ENCODE results near the gene RBM14. TPM values are rescaled to one million over a fixed set of nuclear protein-coding genes. Genes with fewer than 3 reads are reported as not detected.

The RBM14 gene
- total and polyA plus RNA-seq, 10 of the 15 experiments (the other 5 are each of a cell fraction or from before 2014, with no cell fraction given): 5.4 to 140 (median 44.5) TPM

GRCh38 chr11:66674964-66675602 lies 58.7 kb downstream of the RBM14 start:
- in situ Hi-C loops (cut with MboI) (no loop called here), intact Hi-C loops (cut with micrococcal nuclease; ENCODE audit: unreplicated experiment) (loop anchor here (5.0 to 10.0 kb wide), 2 partner anchors 83 to 240 kb away; partner anchors contain the start of genes CCDC87, CCS and MRPL11)
- 0 out of 4 replicates have a peak, but pooled peaks cover 0 to 3% of the 10 kb centered on the region in 2 experiments for H3K36me3 ChIP-seq (ENCODE audit: control insufficient read depth in 2 of 2, insufficient read depth in 2 of 2, low read length in 1 of 2)
- peaks cover 9% of the 10 kb centered on the region for H3K4me1 ChIP-seq (ENCODE audit: control insufficient read depth, insufficient read depth, low read length)
- ChIA-PET CTCF (interaction anchor here (0.6 to 2.1 kb wide), 6 partner anchors 48 to 289 kb away, joined by 3 to 6 read pairs (median 3); no protein-coding TSS in a partner anchor), POLR2A (interaction anchor here (0.7 kb wide), 1 partner anchor 203 kb away, joined by 3 read pairs; no protein-coding TSS in a partner anchor), SMC1A (ENCODE audit: uncharacterized antibody, unreplicated experiment) (interaction anchor here (0.8 to 1.9 kb wide), 7 partner anchors 10 to 97 kb away, joined by 3 to 6 read pairs (median 3); partner anchors contain the start of gene RBM4), RAD21 (ENCODE audit: unreplicated experiment) (interaction anchor here (1.2 to 1.4 kb wide), 2 partner anchors 37 to 56 kb away, joined by 3 to 5 read pairs; partner anchors contain the start of gene RBM4)
- H3K27me3 ChIP-seq (replicated peaks in 1 of 2; ENCODE audit: control insufficient read depth in 2 of 2, insufficient read depth in 2 of 2, low read length in 1 of 2): no peaks in the 10 kb centered on the region
- no peak for FAIRE-seq
- H3K9ac ChIP-seq (ENCODE audit: control insufficient read depth, insufficient read depth, low read length): no peak overlapping the region
- ATAC-seq: no peak
- no peaks in the 10 kb centered on the region for H3K9me3 ChIP-seq (replicated peaks; ENCODE audit: control insufficient read depth, insufficient read depth, low read length)
- WGBS (ENCODE audit: insufficient coverage, insufficient replicate concordance, low lambda C conversion rate, missing lambda C conversion rate): 70% methylated on average over 2 of the region's 2 CpGs
- no peak overlapping the region for H3K27ac ChIP-seq (ENCODE audit: control insufficient read depth, insufficient read depth)
- H3K79me2 ChIP-seq (ENCODE audit: control insufficient read depth, insufficient read depth, low read length): peaks cover 25% of the 10 kb centered on the region
- H2AFZ ChIP-seq (ENCODE audit: control insufficient read depth, low read depth, low read length): no peak overlapping the region
- no TSS peak for BruUV-seq (replicated peaks)
- peak overlapping the region; percentile 1; the same call in 1 of the 2 replicates for H3K4me3 ChIP-seq
- DNase-seq (ENCODE audit: low read depth, low spot score): no peak
- H3K4me2 ChIP-seq (ENCODE audit: control insufficient read depth, insufficient read depth): peak overlapping the region; percentile 15
- H4K20me1 ChIP-seq (ENCODE audit: control insufficient read depth, insufficient read depth): no peaks in the 10 kb centered on the region
- TF ChIP-seq SREBF2 (IDR thresholded peaks at IDR 0.05; ENCODE audit: low read length) (no peak), CBX3 (IDR thresholded peaks at IDR 0.05; ENCODE audit: borderline replicate concordance, low read depth) (no peak), DPF2 (IDR thresholded peaks at IDR 0.05) (no peak), PRDM15 (CRISPR knock-in tag; IDR thresholded peaks at IDR 0.05) (no peak), ZBTB11 (CRISPR knock-in tag; IDR thresholded peaks at IDR 0.05) (no peak), RUNX3 (IDR thresholded peaks at IDR 0.05; ENCODE audit: low read length) (no peak), PML (IDR thresholded peaks at IDR 0.05; ENCODE audit: low read length) (no peak), CTCF (IDR thresholded peaks at IDR 0.05 in 2 of 3, conservative IDR thresholded peaks at IDR 0.05 in 1 of 3; ENCODE audit: control insufficient read depth in 2 of 3, extremely low read depth in 1 of 3, insufficient read depth in 1 of 3, low read depth in 3 of 3, low read length in 3 of 3) (no peak), SUPT20H (IDR thresholded peaks at IDR 0.05; ENCODE audit: borderline replicate concordance, control insufficient read depth, low read depth, low read length) (no peak), HDAC2 (IDR thresholded peaks at IDR 0.05) (no peak), CHD2 (IDR thresholded peaks at IDR 0.05; ENCODE audit: borderline replicate concordance, low read depth, low read length) (no peak), ZNF207 (IDR thresholded peaks at IDR 0.05; ENCODE audit: borderline replicate concordance) (no peak), RB1 (IDR thresholded peaks at IDR 0.05; ENCODE audit: borderline replicate concordance) (no peak)
